GM21381 (cell line): Measurements from ENCODE around the gene CSNK1E.
A peak's percentile ranks its signal among the peaks of the same experiment; 100 is the strongest.

Experiments
- ATAC-seq: cut with Tn5 transposase; IDR thresholded peaks from one replicate; pipeline ENCODE4 v1.9.1; 2021; ENCODE audit warnings: mild to moderate bottlenecking, moderate library complexity; ENCODE audit not compliant: unreplicated experiment

Gene CSNK1E

DNA sequence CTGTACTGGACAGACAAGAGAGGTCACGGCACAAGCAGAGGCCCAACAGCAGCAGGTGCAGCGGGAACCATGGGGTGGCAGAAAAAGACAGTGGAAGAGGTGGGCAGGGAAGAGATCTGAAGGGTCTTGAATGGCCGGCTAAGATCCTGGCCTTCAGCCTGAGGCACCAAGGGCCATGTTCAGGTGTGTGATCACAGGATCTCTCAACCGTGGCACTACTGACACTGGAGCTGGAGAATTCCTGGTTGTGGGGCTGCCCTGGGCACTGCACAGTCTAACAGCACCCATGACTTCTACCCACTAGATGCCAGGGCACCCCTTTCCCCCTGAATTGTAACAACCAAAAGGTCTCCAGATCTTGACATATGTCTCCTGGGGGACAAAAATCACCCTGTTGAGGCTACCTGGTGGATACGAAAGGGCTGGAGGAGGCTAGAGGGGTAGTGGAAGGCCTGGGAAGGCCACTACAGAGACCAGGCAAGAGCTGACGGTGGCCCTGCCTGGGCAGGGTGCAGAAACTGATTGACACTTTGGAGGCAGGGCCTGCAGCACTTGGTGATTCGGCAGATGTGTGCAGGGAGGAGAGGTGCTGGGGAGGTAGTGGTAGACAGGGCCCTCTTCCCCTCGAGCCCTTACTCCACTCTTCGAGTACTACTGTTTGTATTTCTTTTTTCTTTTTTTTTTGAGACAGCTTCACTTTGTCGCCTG, 8.3 kb downstream of the CSNK1E start:
- ATAC-seq: no peak

DNA sequence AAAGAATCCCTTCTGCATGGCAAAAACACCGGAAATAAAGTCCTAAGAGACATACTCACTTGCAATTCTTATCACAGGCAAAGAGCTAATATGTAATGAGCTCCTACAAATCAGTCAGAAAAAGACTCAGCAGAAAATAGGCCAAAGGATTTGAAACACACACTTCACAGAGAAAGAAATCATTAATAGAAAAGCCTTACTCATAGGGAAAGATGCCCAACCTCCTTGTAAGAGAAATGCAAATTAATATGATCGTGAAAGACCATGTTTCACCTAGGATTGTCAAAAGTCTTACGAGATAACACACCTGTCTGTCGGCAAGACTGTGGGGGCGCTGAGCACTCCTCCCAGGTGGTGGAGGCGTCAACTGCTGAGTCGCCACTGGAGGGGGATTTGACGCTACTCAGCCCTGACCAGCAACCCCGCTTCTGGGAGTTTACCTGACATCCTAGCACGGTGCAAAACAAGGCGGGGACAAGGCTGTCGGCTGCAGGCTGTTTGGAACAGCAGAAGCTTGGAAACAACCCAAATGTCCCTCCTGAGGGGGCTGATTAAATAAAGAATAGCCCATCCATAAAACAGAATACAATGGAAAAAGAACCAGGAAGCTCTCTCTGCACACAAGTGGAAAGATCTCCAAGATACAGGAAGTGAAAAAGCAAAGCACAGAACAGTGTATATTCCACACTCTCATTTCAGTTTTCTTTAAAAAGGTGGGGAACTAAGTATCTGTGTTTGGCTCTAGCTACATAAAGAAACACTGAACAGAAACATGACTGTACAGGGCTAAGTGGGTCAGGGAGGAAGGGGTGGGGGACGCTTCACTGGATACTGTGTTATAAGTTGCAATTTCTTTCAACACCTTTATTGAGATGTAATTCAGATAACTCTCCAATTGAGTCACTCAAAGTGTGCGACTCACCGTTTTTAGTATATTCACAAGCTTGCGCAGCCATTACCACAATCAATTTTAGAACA, 11.5 kb downstream of the CSNK1E start:
- peak; percentile 71 for ATAC-seq

DNA sequence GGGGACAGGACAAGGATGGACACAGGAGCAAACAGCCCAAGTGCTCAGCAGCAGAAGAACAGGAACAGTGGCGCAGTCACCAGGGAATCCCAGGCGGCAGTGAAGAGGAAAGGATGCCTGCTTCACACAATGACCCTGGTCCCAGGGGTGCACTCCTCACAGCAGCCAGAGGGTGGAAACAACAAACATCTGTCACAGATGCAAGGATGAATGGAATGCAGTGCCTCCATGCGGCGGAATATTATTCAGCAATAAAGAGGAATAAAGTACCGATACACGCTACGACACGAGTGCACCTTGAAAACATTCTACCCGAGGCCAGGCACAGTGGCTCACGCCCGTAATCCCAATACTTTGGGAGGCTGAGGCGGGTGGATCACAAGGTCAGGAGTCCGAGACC, 12.7 kb downstream of the CSNK1E start:
- ATAC-seq: no peak

- no peak for ATAC-seq
Measured at GRCh38 chr22:38303974-38304373, 13.3 kb downstream of the CSNK1E start.

GRCh38 chr22:38302906-38303305, 14.3 kb downstream of the CSNK1E start:
- ATAC-seq: no peak

DNA sequence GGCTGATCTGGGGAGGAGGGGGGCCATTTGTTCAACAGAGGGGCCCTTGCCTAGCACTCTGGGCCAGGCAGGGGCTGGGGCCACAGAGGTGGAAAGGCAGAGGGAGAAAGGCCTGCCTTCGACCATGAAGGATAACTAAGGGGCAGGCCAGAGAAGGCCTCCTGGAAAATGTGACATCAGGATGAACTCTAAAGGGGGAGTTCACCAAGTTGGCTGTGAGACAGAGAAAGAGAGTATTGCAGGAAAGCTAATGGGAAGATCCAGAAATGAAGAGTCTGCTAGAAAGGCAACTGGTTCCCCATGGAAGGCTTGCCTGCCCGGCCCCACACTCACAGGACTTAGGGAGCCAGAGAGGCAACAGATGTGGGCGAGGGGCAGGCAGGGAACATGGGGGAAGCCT, 16.3 kb downstream of the CSNK1E start:
- no peak for ATAC-seq

- ATAC-seq: no peak
Measured at GRCh38 chr22:38300197-38300945, 16.9 kb downstream of the CSNK1E start.

GRCh38 chr22:38299770-38300102, 17.5 kb downstream of the CSNK1E start:
- ATAC-seq: no peak

- ATAC-seq: no peak
Measured at GRCh38 chr22:38298312-38299005, 18.8 kb downstream of the CSNK1E start.

GRCh38 chr22:38296372-38296771, 20.9 kb downstream of the CSNK1E start:
- ATAC-seq: no peak

- ATAC-seq: no peak
Measured at GRCh38 chr22:38295863-38296262, 21.4 kb downstream of the CSNK1E start.

DNA sequence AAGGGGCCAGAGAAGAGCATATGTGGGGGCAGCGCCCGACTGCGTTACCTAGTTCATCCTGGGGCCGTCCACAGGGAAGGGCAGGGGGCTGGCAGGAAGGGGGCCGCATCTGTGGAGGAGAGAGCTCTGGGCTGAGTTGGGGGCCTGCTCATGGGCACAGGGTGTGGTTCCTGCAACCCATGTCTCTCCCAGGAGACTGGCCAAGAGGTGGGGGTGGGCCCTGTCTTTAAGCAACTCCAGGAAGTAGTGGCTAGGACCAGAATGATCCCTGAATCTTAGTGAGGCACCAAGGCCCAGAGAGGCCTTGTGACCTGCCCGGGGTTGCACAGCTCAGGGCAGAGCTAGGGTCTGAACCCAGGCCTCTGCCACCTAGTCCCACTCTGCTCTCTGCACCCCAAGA, 21.9 kb downstream of the CSNK1E start:
- ATAC-seq: no peak

DNA sequence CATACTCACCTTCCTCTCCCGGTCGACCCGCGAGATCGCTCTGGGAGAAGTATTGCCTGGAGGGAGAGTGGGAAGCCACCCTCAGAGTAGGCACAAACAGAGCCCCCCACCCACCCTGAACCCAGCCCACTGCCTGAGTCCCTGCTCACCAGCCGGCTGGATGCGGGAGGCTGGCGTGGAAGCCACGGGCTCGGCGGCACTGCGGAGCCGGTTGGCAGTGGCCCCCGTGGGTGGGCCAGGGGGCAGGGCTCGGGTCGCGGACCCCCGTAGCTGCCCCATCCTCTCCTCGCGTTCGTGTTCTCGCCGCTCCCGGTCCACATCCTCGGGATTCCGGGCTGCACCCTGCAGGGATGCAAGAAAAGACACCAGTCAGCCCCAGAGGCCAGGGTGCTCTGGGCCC, 23.0 kb downstream of the CSNK1E start:
- ATAC-seq: no peak

DNA sequence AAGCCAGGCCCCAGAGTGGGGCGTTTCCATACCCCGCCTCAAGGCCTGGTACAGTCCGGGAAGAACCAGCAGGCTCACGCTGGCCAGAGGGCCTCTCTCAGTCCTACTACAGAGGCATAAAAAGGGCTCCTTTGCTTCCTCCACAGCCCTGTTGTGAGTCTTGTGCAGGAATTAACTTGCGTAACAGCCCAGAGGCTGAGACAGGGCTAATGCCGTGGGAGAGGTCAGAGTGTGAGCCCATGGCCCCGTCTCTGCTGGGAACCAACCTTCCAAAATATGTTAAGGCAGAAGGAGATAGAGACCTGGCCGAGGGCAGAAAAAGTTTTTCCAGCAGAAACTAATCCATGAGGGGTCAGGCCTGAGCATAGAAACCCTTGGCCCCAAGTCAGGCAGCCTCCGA, 24.5 kb downstream of the CSNK1E start:
- no peak for ATAC-seq

DNA sequence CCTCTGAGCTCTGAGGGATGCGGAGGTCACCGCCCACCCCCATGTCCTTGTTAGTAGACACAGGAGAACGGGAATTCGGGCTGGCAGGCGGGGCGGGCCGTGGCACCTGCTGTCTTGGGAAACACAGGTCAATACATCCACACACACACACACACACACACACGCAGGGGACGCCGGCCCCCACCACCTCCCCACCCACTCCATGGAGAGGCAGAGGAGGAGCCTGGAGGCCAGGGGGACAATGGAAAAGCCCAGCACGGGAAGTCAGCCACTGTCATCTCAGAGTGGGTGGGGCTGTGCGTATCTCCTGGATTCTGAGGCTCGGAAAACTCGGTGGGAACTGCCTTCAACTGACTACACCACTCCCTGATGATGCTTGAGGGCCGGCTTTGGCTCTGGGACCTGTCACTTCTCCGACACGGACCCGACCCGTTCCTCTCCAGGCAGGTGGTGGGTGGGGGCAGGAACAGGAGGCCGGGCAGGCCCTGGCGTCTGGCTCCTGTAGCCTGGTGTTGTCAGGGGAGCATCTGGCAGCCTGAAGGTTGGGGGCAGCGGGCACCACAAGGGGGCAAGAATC, 25.9 kb downstream of the CSNK1E start:
- no peak for ATAC-seq

DNA sequence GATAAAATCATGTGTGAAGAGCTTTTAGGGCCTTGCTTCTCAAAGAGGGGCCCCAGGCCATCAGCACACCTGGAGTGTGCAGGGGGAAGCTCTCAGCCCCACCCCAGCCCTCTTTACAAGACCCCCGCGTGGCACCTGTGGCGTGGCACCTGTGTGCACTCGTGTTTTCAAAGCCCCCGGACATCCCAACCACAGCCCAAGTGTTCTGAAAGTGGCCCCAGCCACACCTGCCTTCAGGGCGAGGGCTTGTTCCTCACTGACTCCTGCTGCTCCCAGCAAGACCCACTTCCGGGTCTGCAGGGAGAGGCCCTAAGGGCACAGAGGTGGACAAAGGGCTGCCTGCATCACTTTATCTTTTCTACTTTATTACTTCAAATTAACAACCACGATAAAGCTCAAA, 26.9 kb downstream of the CSNK1E start:
- no peak for ATAC-seq

- ATAC-seq: no peak
Measured at GRCh38 chr22:38289583-38290082, 27.6 kb downstream of the CSNK1E start.

DNA sequence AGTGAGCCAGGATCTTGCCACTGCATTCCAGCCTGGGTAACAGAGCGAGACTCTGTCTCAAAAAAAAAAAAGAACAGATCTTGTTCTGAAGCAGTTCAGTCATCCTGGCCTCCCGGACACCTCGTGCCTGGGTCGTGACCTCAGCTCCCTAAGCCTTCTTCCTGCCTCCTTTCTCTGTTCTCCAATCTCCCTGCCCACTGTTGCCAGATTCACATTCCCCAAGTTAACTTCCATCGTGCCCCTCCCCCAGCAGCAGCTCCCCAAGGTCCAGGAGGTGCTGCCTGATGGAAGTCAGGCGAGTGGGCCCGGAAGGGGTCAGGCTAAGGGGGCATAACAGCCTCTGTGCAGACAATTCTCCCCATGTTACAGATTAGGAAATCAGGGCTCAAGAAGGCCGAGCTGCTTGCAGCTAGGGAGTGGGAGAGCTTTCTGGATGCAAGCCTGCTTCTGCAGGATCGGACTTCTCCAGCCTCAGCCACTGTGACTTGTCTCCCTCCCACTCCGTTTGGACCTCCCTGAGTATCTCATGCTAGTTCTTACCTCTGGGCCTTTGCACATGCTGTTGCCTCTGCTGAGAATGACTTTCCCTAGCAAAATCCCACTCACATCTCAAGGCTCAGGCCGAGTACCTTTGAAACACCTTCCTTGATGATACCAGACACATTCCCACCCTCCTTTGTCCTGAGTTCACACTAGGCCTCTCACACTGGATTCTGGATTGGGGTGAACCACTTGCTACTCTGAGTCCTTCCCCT, 30.1 kb downstream of the CSNK1E start:
- no peak for ATAC-seq

DNA sequence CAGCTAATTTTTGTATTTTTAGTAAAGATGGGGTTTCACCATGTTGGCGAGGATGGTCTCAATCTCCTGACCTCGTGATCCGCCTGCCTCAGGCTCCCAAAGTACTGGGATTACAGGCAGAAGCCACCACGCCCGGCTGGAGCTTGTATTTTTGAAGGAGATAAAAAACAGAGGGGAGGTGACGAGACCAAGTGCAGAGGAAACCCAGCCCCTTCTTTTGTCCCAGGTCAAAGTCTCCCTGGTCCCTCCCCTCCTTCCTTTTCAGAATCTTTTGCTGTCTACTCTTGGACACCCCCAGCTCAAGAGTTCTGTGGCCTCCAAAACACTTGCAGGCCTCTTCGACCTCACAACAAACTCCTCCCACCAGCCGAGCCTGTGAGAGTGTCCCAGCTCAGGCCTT, 32.2 kb downstream of the CSNK1E start:
- ATAC-seq: no peak

DNA sequence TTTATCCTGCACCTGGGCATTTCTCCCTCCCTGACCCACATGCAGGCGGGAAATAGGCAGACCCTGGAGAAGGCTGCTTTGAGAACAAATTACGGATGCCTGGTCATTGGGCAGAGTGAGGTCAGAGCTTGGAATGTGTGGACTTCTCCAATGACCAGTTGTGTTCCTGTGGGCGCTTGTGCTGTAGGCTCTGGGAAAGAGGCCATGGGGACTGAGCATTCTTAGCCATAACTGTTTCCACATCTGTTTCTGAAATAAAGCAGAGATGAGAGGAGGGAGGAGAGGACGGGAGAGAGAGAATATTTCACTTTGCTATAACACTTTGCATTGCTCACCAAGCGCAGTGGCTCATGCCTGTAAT, 33.2 kb downstream of the CSNK1E start:
- ATAC-seq: no peak
